Measurements from ENCODE around the gene MBP.

DNA sequence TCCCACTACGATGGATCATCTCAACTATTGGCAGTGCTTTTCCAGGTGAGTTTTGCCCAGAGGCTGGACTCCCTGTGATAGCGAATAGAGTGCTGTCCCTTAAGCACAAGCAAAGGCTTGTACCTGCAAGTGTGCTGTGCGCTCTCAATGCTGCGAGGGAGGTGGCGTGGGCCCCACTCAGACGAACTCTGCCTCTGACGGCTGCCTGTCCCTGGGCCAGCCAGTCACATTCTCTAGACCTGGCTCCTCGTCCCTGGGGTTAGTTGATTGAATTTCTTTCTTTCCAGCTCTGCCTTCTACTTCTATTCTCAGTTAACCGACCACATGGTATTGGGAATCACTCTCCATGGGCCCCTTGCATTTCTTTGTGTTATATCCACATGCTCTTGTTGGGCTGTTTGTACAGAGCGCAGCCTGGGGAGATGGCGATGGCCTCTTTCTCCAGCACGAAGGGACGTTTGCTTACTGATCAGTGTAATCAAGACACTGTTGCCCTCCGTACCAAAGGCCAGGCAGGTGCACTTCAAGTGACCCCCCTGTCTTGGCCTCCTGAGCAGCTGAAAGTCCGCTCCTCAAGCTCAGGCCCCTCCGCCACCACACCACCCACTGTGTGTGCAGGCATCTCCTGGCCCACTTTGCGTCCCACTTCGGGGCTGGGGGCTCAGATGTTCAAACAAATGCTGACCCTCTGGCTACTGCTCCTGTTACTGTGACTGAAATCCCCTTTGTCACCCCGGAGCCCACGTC lies 158.9 kb downstream of the MBP start:
- TF ChIP-seq CTCF (IDR thresholded peaks at IDR 0.05; ENCODE audit: insufficient read depth, low read length) (no peak), GABPA (IDR thresholded peaks at IDR 0.05; ENCODE audit: low read depth) (no peak)
- TF ChIP-seq, protein P1, sequence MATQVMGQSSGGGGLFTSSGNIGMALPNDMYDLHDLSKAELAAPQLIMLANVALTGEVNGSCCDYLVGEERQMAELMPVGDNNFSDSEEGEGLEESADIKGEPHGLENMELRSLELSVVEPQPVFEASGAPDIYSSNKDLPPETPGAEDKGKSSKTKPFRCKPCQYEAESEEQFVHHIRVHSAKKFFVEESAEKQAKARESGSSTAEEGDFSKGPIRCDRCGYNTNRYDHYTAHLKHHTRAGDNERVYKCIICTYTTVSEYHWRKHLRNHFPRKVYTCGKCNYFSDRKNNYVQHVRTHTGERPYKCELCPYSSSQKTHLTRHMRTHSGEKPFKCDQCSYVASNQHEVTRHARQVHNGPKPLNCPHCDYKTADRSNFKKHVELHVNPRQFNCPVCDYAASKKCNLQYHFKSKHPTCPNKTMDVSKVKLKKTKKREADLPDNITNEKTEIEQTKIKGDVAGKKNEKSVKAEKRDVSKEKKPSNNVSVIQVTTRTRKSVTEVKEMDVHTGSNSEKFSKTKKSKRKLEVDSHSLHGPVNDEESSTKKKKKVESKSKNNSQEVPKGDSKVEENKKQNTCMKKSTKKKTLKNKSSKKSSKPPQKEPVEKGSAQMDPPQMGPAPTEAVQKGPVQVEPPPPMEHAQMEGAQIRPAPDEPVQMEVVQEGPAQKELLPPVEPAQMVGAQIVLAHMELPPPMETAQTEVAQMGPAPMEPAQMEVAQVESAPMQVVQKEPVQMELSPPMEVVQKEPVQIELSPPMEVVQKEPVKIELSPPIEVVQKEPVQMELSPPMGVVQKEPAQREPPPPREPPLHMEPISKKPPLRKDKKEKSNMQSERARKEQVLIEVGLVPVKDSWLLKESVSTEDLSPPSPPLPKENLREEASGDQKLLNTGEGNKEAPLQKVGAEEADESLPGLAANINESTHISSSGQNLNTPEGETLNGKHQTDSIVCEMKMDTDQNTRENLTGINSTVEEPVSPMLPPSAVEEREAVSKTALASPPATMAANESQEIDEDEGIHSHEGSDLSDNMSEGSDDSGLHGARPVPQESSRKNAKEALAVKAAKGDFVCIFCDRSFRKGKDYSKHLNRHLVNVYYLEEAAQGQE (IDR thresholded peaks at IDR 0.05; ENCODE audit: insufficient replicate concordance, low read depth), result no peak

All from HL-60 (cell line).